Naive thymus-derived CD4-positive, alpha-beta T cell (primary cell): Measurements from ENCODE around the gene STAT6. TPM values are rescaled to one million over a fixed set of nuclear protein-coding genes. Genes with fewer than 3 reads are reported as not detected.

Source experiments
- ATAC-seq: fragments of 150-1000 bp; cut with Tn5 transposase; 2 replicates; pipeline ENCODE4 v1.10.0; 2021; ENCODE audit warnings: mild to moderate bottlenecking, moderate library complexity
- CTCF ChIA-PET: fragments of 350-600 bp; sonication (Branson Sonifier 250); formaldehyde crosslinking; loops from one replicate; lab custom pipeline; 2021; ENCODE audit warnings: antibody characterized with exemption; lab: Charles Lee
- POLR2A ChIA-PET: fragments of 350-600 bp; sonication (Branson Sonifier 250); formaldehyde crosslinking; loops from one replicate; lab custom pipeline; 2021; ENCODE audit warnings: antibody characterized with exemption, inconsistent platforms; lab: Charles Lee
- DNase-seq, 9 donors: peaks; one replicate each; pipeline versions ENCODE4 v3.0.0 to v3.0.0-alpha.2; 2020 to 2022; ENCODE audit warnings: mixed read lengths in 1 of 9
- H3K27ac ChIP-seq: one replicate; pipeline ENCODE4 v1.7.0; 2013; ENCODE audit warnings: mild to moderate bottlenecking, low read depth, low read length, moderate library complexity
- H3K27me3 ChIP-seq, 2 donors: one replicate each; pipeline ENCODE4 v1.7.0; 2013; ENCODE audit warnings: low read length in 2 of 2, mild to moderate bottlenecking in 2 of 2, moderate library complexity in 2 of 2; ENCODE audit not compliant: control insufficient read depth in 2 of 2, insufficient read depth in 2 of 2
- H3K36me3 ChIP-seq, 3 experiments: 1 replicate in 2 of 3; 2 replicates in 1 of 3; pipeline ENCODE4 v1.7.0; 2013; ENCODE audit warnings: low read length in 3 of 3, mild to moderate bottlenecking in 3 of 3, moderate library complexity in 1 of 3; ENCODE audit not compliant: insufficient read depth in 3 of 3, control insufficient read depth in 2 of 3
- H3K4me1 ChIP-seq, 2 donors: one replicate each; pipeline ENCODE4 v1.7.0; 2013; ENCODE audit warnings: low read length in 2 of 2, mild to moderate bottlenecking in 2 of 2, moderate library complexity in 1 of 2; ENCODE audit not compliant: control insufficient read depth in 2 of 2, insufficient read depth in 2 of 2
- H3K4me3 ChIP-seq: 2 replicates; pipeline ENCODE4 v1.7.0; 2013; ENCODE audit warnings: mild to moderate bottlenecking, low read length
- H3K9me3 ChIP-seq, 3 experiments: 1 replicate in 2 of 3; 2 replicates in 1 of 3; pipeline ENCODE4 v1.7.0; 2013; ENCODE audit warnings: low read length in 3 of 3; ENCODE audit not compliant: control insufficient read depth in 2 of 3
- H3K27ac Mint-ChIP-seq, 9 donors: one replicate each; pipeline ENCODE4 v1.8.0; 2020 to 2022; ENCODE audit warnings: mixed read lengths in 9 of 9, mild to moderate bottlenecking in 8 of 9, moderate library complexity in 5 of 9, inconsistent platforms in 2 of 9
- H3K27me3 Mint-ChIP-seq, 5 donors: one replicate each; pipeline ENCODE4 v1.8.0; 2021 to 2022; ENCODE audit warnings: mixed read lengths in 5 of 5, mild to moderate bottlenecking in 1 of 5
- H3K36me3 Mint-ChIP-seq, 5 donors: one replicate each; pipeline ENCODE4 v1.8.0; 2020 to 2022; ENCODE audit warnings: mixed read lengths in 5 of 5, mild to moderate bottlenecking in 3 of 5, inconsistent platforms in 1 of 5
- H3K4me1 Mint-ChIP-seq, 7 donors: one replicate each; pipeline ENCODE4 v1.8.0; 2020 to 2022; ENCODE audit warnings: mixed read lengths in 7 of 7, mild to moderate bottlenecking in 3 of 7, inconsistent platforms in 1 of 7
- H3K4me3 Mint-ChIP-seq, 10 donors: one replicate each; pipeline ENCODE4 v1.8.0; 2020 to 2022; ENCODE audit warnings: mild to moderate bottlenecking in 10 of 10, mixed read lengths in 10 of 10, moderate library complexity in 6 of 10, inconsistent platforms in 2 of 10
- H3K9me3 Mint-ChIP-seq, 11 donors: one replicate each; pipeline ENCODE4 v1.8.0; 2020 to 2022; ENCODE audit warnings: mixed read lengths in 11 of 11, mild to moderate bottlenecking in 4 of 11, inconsistent platforms in 1 of 11, moderate library complexity in 1 of 11
- intact Hi-C, 2 donors: fragments of 100-400 bp; cut with micrococcal nuclease; formaldehyde crosslinking; loops; one replicate each; pipeline ENCODE4 v1.15.1; 2023
- polyA plus RNA-seq, 2 donors: library from polyadenylated mRNA; unstranded; fragments of 300-500 nt; fragmentation: Illumina TruSeq; gene quantifications; one replicate each; pipeline ENCODE4 v1.2.3, GENCODE V29; 2021
- total RNA-seq, 6 experiments: library from RNA in 5 of 6; stranded (reverse) in 5 of 6; gene quantifications; 1 replicate in 5 of 6; 2 replicates in 1 of 6; pipeline ENCODE4 v1.2.3 and lab custom pipeline; 2021 to 2026

The STAT6 gene
- total and polyA plus RNA-seq, 7 experiments from 2014 or later = 99.3 to 403 (median 231) TPM

DNA sequence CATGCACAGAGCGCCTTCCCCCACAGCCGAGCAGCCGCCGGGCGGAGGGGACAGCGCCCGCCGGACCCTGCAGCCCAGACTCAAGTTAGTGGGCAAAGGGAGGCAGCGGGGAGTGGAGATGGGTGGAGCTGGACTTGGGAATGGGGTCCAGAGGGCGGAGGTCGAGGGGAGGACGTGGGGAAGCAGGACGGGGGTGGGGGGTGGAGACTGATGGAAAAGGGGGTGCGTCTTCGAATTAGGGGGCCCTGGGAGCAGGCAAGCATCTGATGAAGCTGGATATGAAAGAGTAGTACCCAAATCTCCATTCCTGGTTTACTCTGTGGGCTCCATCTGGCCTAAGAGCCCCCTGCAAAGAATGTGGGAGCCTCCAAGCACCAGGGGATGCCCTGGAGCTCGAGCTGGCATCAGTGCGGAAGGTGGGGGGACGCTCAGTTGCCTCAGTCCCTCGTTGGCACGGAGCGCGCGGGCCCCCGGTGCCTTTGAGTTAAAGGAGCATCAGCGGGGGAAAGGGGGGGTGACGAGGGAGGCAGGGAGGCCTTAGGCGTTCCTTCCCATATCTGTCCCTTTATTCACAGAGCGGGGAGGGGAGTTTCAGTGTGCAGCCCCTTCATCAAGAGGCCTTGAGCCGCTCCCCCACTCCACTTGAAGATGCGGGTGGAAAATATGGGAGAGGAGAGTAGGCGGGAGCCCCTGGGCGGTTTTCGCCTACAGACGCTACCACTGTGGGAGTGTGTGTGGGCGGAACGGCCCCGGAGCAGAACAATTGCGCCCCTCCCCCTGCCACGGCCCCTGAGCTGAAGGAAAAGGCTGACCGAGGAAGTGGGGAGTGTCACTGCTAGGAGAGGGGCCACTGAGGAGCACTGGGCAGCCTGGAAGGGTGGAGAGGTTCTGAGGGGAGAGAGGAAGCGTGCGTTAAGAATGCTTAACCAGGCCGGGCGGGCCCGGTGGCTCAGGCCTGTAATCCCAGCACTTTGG lies 21.6 kb downstream of the STAT6 start:
- ChIA-PET POLR2A (interaction anchor here (0.6 to 17.0 kb wide), 6 partner anchors 10 to 42 kb away, joined by 3 to 401 read pairs (median 6); partner anchors contain the start of genes NEMP1 and STAT6), CTCF (interaction anchor here (0.5 to 8.5 kb wide), 8 partner anchors 9 to 366 kb away, joined by 3 to 77 read pairs (median 4); partner anchors contain the start of gene STAT6)
- H3K4me1 Mint-ChIP-seq = peaks cover 48 to 75% (median 64%) of the 10 kb centered on the region in 7 donors
- peaks cover 0 to 8% (median 0%) of the 10 kb centered on the region in 5 donors for H3K36me3 Mint-ChIP-seq
- H3K4me3 ChIP-seq = peak overlapping the region; percentile 77
- peaks cover 0 to 2% (median 0%) of the 10 kb centered on the region in 11 donors for H3K9me3 Mint-ChIP-seq
- no peaks in the 10 kb centered on the region for H3K9me3 ChIP-seq
- H3K27me3 Mint-ChIP-seq = no peaks in the 10 kb centered on the region
- DNase-seq = peak in 8 of 9 donors; percentile 23 to 71 (median 42)
- H3K27me3 ChIP-seq = no peaks in the 10 kb centered on the region
- ATAC-seq = no peak
- peak overlapping the region; percentile 78 to 97 (median 91) for H3K27ac Mint-ChIP-seq
- peak overlapping the region; percentile 94 to 98 (median 96) for H3K4me3 Mint-ChIP-seq
- peaks cover 25 to 53% of the 10 kb centered on the region in 2 donors for H3K4me1 ChIP-seq
- peak overlapping the region; percentile 79 for H3K27ac ChIP-seq
- intact Hi-C loops = loop anchor here (2.0 to 5.0 kb wide), 11 partner anchors 153 to 1272 kb away; partner anchors contain the start of genes ARHGAP9 (in 2 of the 2), DDIT3 (in 2 of the 2), CDK4 (in 1 of the 2) and CNPY2 (in 1 of the 2)
- H3K36me3 ChIP-seq = peaks cover 0 to 34% (median 7%) of the 10 kb centered on the region in 3 experiments

DNA sequence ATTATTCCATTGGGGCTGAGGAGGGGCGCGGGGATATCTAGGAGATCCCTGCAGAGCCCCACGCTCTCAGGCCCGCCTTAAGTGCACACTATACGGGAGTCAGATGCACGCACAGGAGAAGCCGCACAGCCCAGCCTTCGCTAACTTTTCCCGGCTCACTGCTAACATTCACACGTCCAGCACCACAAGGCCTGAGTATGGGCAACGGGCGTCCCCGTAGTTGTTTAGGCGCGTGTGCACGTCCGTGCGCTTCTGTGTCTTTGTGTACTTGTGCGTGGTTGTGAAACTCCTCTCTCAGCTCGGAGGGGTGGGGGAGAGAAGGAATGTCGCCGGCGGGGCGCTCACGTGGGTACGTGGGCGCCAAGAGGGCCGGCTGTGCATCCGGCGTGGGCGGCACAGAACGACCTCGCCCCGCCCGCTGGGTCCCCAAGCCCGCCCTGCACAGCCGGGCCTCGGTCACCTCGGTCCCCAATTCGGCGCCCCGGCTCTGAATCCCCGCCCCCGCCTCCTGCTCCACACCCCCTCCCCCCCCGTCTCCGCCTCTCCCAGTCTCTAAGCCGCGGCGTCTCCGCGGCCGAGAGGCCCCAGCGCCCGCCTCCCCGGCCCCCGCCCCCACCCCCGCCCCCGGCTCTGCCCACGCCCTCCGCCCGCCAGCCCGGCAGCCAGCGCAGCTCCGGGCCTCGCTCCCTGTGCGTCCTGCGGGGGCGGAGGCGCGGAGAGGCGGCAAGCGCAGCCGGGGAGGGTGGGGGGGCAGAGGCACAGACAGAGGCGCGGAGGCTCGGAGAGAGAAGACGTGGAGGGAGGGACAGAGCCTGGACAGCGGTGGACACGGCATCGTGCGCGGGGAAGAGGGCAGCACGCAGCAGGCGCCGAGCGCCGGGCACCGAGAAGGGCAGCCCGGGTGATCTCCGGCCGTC lies 22.6 kb downstream of the STAT6 start, which contains the start of gene NAB2:
NAB2 (plus strand) TSS at position 761 of the 917 bp plus-strand sequence. CDS start 158 bp downstream, outside the sequence.
- Histone ChIP-seq H3K4me3 (peak within 1 kb of the TSS; percentile 94), H3K4me1 (peaks cover 23 to 45% of the 10 kb centered on the region in 2 donors), H3K27ac (peak within 1 kb of the TSS; percentile 100), H3K36me3 (peaks cover 0 to 30% (median 7%) of the 10 kb centered on the region in 3 experiments), H3K9me3 (no peaks in the 10 kb centered on the region), H3K27me3 (no peaks in the 10 kb centered on the region)
- Mint-ChIP-seq H3K4me1 (peaks cover 40 to 68% (median 57%) of the 10 kb centered on the region in 7 donors), H3K9me3 (peaks cover 0 to 2% (median 0%) of the 10 kb centered on the region in 11 donors), H3K36me3 (peaks cover 0 to 8% (median 0%) of the 10 kb centered on the region in 5 donors), H3K27me3 (no peaks in the 10 kb centered on the region), H3K27ac (peak within 1 kb of the TSS; percentile 94 to 99 (median 97)), H3K4me3 (peak within 1 kb of the TSS; percentile 94 to 98 (median 96))
- intact Hi-C loops = loop anchor here (1.0 to 5.0 kb wide), 18 partner anchors 10 to 1271 kb away; partner anchors contain the start of genes ARHGAP9 (in 2 of the 2), DDIT3 (in 2 of the 2), NACA (in 2 of the 2) and NEMP1 (in 2 of the 2)
- POLR2A ChIA-PET = interaction anchor here (0.5 to 17.0 kb wide), 11 partner anchors 9 to 899 kb away, joined by 3 to 401 read pairs (median 3); partner anchors contain the start of genes NEMP1 and STAT6
- CTCF ChIA-PET = interaction anchor here (0.5 to 8.5 kb wide), 5 partner anchors 17 to 335 kb away, joined by 3 to 77 read pairs (median 6); partner anchors contain the start of gene STAT6
- ATAC-seq = peak; percentile 84
- DNase-seq = peak; percentile 79 to 91 (median 88)

- peaks cover 35 to 65% (median 52%) of the 10 kb centered on the region in 7 donors for H3K4me1 Mint-ChIP-seq
- peak overlapping the region; percentile 94 to 99 (median 97) for H3K27ac Mint-ChIP-seq
These were observed 23.3 kb downstream of the STAT6 start for GRCh38 chr12:57087691-57088353.

DNA sequence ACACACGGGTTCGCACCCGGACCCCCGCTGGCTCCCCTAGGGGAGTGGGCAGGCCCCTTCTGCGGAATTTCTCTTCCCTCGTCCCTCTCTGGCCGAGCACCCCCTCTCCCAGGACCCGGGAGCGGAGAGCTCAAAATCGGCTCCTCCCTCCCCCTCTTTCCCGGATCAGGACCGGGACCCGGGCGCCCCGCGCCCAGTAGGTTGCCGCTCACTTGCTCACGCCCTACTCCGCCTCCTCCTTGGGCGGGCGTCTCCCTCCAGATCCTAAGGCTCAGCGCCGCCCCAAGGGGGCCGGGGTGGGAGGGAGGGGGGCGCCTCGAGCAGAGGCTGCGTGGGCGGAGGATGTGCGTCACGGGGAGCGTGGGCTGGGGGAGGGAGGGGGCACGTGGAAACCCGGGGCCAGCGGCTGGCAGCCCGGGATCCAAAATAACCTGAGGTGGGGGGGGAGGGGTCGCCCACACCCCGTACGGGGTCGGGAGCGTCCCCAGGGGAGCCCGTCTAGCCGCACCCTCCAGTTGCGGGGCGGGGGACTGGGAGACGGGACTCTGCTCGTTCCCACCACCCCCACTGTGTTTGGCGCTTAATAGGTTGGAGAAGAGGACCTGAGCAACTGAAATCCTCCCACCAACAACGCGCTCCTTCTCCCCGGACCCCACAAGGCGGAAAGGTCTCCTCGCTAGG lies 24.0 kb downstream of the STAT6 start:
- H3K4me3 Mint-ChIP-seq = peak overlapping the region; percentile 94 to 98 (median 94)
- POLR2A ChIA-PET = interaction anchor here (0.9 to 17.0 kb wide), 7 partner anchors 8 to 369 kb away, joined by 3 to 401 read pairs (median 5); partner anchors contain the start of genes NEMP1 and STAT6

More at GRCh38 chr12:57087691-57088353, 23.3 kb downstream of the STAT6 start:
- Histone ChIP-seq H3K4me3 (peak overlapping the region; percentile 94), H3K4me1 (peaks cover 18 to 38% of the 10 kb centered on the region in 2 donors), H3K27me3 (no peaks in the 10 kb centered on the region), H3K27ac (peak overlapping the region; percentile 100), H3K36me3 (peaks cover 0 to 30% (median 7%) of the 10 kb centered on the region in 3 experiments), H3K9me3 (no peaks in the 10 kb centered on the region)
- DNase-seq (peak; percentile 31 to 83 (median 64)), ATAC-seq (peak; percentile 24)
- ChIA-PET CTCF (interaction anchor here (0.6 to 8.5 kb wide), 2 partner anchors 24 to 195 kb away, joined by 6 to 77 read pairs; partner anchors contain the start of gene STAT6), POLR2A (interaction anchor here (0.8 to 17.0 kb wide), 8 partner anchors 8 to 369 kb away, joined by 3 to 401 read pairs (median 4); partner anchors contain the start of genes NEMP1 and STAT6)
- no peaks in the 10 kb centered on the region for H3K27me3 Mint-ChIP-seq
- peak overlapping the region; percentile 94 to 98 (median 94) for H3K4me3 Mint-ChIP-seq
- peaks cover 0 to 2% (median 0%) of the 10 kb centered on the region in 11 donors for H3K9me3 Mint-ChIP-seq
- H3K36me3 Mint-ChIP-seq = peaks cover 0 to 8% (median 0%) of the 10 kb centered on the region in 5 donors
- intact Hi-C loops = loop anchor here (1.0 to 5.0 kb wide), 18 partner anchors 10 to 1271 kb away; partner anchors contain the start of genes ARHGAP9 (in 2 of the 2), DDIT3 (in 2 of the 2), NACA (in 2 of the 2) and NEMP1 (in 2 of the 2)

More for the DNA sequence above, 24.0 kb downstream of the STAT6 start:
- peak overlapping the region; percentile 94 to 99 (median 97) for H3K27ac Mint-ChIP-seq
- ATAC-seq = peak; percentile 73
- peaks cover 0 to 23% (median 7%) of the 10 kb centered on the region in 3 experiments for H3K36me3 ChIP-seq
- intact Hi-C loops = loop anchor here (1.0 to 5.0 kb wide), 10 partner anchors 18 to 1270 kb away; partner anchors contain the start of genes ARHGAP9 (in 2 of the 2), CDK4 (in 1 of the 2), CNPY2 (in 1 of the 2) and DDIT3 (in 1 of the 2)
- H3K4me1 Mint-ChIP-seq = peaks cover 35 to 60% (median 46%) of the 10 kb centered on the region in 7 donors
- peak overlapping the region; percentile 100 for H3K27ac ChIP-seq
- H3K9me3 Mint-ChIP-seq = peaks cover 0 to 2% (median 0%) of the 10 kb centered on the region in 11 donors
- no peaks in the 10 kb centered on the region for H3K9me3 ChIP-seq
- no peaks in the 10 kb centered on the region for H3K27me3 ChIP-seq
- no peaks in the 10 kb centered on the region for H3K27me3 Mint-ChIP-seq
- H3K4me3 ChIP-seq = peak overlapping the region; percentile 94
- peaks cover 0 to 4% (median 0%) of the 10 kb centered on the region in 5 donors for H3K36me3 Mint-ChIP-seq
- DNase-seq = peak; percentile 58 to 95 (median 87)
- CTCF ChIA-PET = interaction anchor here (1.0 to 8.5 kb wide), 4 partner anchors 13 to 349 kb away, joined by 3 to 77 read pairs (median 3); partner anchors contain the start of gene STAT6
- peaks cover 18 to 31% of the 10 kb centered on the region in 2 donors for H3K4me1 ChIP-seq
